ENCODE measurements around the gene SLC25A30. TPM values are rescaled to one million over a fixed set of nuclear protein-coding genes. Genes with fewer than 3 reads are reported as not detected.
"Not testable (repeated sequence)": the region's sequence is repeated elsewhere in the genome, so short reads cannot be mapped to it uniquely, and the experiment has no call there.

SLC25A30 gene
- total RNA-seq, 2 donors from 2014 or later = 9.2 TPM

DNA sequence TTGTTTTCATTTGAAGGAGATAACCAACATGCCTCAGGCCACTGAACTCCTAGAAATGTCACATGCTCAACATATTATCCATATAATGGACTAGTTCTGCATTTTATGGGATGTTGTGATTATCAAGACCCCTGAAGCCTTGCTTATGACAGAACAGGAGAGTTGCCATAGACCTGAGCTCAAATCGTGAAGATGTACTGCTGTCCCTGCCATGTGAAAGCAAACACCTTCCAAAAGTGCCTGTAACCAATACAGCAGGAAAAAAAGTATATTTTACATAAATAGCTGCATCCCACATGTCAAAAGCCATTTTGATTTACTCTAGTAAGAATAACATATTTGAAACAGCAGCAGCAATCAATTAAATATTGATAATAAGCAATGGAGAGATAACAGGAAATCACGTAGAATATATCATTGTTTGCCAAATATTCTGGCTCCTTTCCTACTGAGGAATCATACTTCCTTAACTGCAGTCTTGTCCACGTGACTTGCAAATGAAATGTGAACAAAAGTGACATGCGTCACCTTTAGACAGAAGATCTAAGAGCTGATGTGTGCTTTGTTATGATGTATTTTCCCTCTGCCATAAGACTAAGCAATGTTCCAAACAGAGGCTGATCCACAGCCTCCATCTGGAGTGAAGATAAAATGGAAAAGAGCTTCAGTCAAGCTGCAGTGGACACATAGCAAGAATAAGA, 33.5 kb downstream of the SLC25A30 start:
- Histone ChIP-seq H3K4me1 (no peaks in the 10 kb centered on the region), H3K9ac (ENCODE audit: low read depth in 2 of 2, low read length in 2 of 2) (no peak overlapping the region), H3K36me3 (no peaks in the 10 kb centered on the region), H3K27me3 (no peaks in the 10 kb centered on the region), H3K9me3 (no peaks in the 10 kb centered on the region), H3K4me3 (no peak overlapping the region), H3K27ac (no peak overlapping the region)
- intact Hi-C loops (cut with DNase I) = no loop called here
- DNase-seq = no peak
- TF ChIP-seq, protein P1, sequence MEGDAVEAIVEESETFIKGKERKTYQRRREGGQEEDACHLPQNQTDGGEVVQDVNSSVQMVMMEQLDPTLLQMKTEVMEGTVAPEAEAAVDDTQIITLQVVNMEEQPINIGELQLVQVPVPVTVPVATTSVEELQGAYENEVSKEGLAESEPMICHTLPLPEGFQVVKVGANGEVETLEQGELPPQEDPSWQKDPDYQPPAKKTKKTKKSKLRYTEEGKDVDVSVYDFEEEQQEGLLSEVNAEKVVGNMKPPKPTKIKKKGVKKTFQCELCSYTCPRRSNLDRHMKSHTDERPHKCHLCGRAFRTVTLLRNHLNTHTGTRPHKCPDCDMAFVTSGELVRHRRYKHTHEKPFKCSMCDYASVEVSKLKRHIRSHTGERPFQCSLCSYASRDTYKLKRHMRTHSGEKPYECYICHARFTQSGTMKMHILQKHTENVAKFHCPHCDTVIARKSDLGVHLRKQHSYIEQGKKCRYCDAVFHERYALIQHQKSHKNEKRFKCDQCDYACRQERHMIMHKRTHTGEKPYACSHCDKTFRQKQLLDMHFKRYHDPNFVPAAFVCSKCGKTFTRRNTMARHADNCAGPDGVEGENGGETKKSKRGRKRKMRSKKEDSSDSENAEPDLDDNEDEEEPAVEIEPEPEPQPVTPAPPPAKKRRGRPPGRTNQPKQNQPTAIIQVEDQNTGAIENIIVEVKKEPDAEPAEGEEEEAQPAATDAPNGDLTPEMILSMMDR (IDR thresholded peaks at IDR 0.05) = no peak

DNA sequence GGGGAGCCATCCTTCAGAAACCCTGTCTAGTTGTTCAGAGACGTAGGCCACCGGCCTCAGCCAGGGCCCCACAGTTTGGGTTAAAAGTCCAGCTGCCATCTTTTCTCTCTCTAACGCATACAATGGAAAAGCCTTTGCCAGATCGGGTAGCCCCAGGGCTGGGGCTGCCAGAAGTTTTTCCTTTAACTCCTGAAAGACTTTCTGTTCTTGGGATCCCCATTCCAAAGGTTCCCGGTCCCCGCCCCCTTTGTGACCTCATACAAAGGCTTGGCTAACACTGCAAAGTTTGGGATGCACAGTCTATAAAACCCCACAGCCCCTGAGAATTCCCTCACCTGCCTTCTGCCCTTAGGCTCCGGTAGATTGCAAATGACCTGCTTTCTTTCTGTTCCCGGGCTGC, 35.4 kb downstream of the SLC25A30 start:
- H3K4me1 ChIP-seq; DNase-seq; H3K36me3 ChIP-seq; intact Hi-C loops (cut with DNase I); H3K27ac ChIP-seq; H3K9me3 ChIP-seq; H3K27me3 ChIP-seq; H3K4me3 ChIP-seq; H3K9ac ChIP-seq (ENCODE audit: low read depth in 2 of 2, low read length in 2 of 2): not testable (repeated sequence)

DNA sequence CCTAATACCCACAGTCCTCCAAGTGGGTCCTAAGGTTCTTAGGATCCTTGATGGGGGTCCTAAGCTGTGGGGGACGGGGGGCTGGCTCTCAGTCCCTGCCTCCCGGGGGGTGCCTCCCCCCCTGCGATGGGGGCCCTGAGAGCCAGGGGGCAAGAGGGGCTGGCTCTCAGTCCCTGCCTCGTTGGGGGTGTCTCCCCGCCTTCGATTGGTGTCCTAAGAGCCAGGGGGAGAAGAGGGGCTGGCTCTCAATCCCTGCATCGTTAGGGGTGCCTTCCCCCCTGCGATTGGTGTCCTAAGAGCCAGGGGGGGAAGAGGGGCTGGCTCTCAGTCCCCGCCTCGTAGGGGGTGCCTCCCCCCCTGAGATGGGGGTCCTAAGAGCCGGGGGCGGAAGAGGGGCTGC, 37.0 kb downstream of the SLC25A30 start:
- intact Hi-C loops (cut with DNase I) = no loop called here
- no peak for DNase-seq
- no peaks in the 10 kb centered on the region for H3K4me1 ChIP-seq
- H3K27ac ChIP-seq = no peak overlapping the region
- no peaks in the 10 kb centered on the region for H3K36me3 ChIP-seq
- H3K4me3 ChIP-seq = no peak overlapping the region
- H3K9me3 ChIP-seq = no peaks in the 10 kb centered on the region
- H3K27me3 ChIP-seq = no peaks in the 10 kb centered on the region
- TF ChIP-seq, protein P1 (IDR thresholded peaks at IDR 0.05) = no peak
- no peak overlapping the region for H3K9ac ChIP-seq (ENCODE audit: low read depth in 2 of 2, low read length in 2 of 2)

DNA sequence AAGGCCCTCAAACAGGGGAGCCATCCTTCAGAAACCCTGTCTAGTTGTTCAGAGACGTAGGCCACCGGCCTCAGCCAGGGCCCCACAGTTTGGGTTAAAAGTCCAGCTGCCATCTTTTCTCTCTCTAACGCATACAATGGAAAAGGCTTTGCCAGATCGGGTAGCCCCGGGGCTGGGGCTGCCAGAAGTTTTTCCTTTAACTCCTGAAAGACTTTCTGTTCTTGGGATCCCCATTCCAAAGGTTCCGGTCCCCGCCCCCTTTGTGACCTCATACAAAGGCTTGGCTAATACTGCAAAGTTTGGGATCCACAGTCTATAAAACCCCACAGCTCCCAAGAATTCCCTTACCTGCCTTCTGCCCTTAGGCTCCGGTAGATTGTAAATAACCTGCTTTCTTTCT, 37.5 kb downstream of the SLC25A30 start:
- DNase-seq; H3K27me3 ChIP-seq; H3K9me3 ChIP-seq; H3K36me3 ChIP-seq; H3K9ac ChIP-seq (ENCODE audit: low read depth in 2 of 2, low read length in 2 of 2); H3K4me3 ChIP-seq; H3K4me1 ChIP-seq; H3K27ac ChIP-seq; intact Hi-C loops (cut with DNase I): not testable (repeated sequence)

DNA sequence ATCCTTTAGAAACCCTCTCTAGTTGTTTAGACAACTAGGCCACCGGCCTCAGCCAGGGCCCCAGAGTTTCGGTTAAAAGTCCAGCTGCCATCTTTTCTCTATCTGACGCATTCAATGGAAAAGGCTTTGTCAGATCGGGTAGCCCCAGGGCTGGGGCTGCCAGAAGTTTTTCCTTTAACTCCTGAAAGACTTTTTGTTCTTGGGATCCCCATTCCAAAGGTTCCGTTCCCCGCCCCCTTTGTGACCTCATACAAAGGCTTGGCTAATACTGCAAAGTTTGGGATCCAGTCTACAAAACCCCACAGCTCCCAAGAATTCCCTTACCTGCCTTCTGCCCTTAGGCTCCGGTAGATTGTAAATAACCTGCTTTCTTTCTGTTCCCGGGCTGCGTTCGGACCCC, 38.7 kb downstream of the SLC25A30 start:
- intact Hi-C loops (cut with DNase I); H3K4me3 ChIP-seq; H3K27ac ChIP-seq: not testable (repeated sequence)

DNA sequence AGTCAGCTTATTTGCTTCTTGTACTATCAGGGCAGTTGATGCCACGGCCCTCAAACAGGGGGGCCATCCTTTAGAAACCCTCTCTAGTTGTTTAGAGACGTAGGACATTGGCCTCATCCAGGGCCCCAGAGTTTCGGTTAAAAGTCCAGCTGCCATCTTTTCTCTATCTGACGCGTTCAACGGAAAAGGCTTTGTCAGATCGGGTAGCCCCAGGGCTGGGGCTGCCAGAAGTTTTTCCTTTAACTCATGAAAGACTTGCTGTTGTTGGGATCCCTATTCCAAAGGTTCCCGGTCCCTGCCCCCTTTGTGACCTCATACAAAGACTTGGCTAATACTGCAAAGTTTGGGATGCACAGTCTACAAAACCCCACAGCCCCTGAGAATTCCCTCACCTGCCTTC, 39.4 kb downstream of the SLC25A30 start:
- H3K27me3 ChIP-seq; intact Hi-C loops (cut with DNase I); H3K36me3 ChIP-seq; H3K9ac ChIP-seq (ENCODE audit: low read depth in 2 of 2, low read length in 2 of 2); H3K27ac ChIP-seq; H3K4me3 ChIP-seq; DNase-seq; H3K9me3 ChIP-seq; H3K4me1 ChIP-seq: not testable (repeated sequence)

More for the DNA sequence above, 38.7 kb downstream of the SLC25A30 start:
- not testable (repeated sequence) for H3K27me3 ChIP-seq; H3K9ac ChIP-seq (ENCODE audit: low read depth in 2 of 2, low read length in 2 of 2); H3K4me1 ChIP-seq; H3K9me3 ChIP-seq; DNase-seq; H3K36me3 ChIP-seq

DNA sequence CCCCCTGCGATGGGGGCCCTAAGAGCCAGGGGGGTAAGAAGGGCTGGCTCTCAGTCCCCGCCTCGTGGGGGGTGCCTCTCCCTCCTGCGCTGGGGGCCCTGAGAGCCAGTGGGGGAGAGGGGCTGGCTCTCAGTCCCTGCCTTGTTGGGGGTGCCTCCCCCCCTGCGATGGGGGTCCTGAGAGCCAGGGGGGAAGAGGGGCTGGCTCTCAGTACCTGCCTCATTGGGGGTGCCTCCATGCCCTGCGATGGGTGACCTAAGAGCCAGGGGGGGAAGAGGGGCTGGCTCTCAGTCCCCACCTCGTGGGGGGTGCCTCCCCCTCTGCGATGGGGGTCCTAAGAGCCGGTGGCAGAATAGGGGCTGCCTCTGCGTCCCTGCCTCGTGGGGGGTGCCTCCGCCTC, 40.9 kb downstream of the SLC25A30 start:
- DNase-seq; intact Hi-C loops (cut with DNase I); H3K9me3 ChIP-seq: not testable (repeated sequence)

DNA sequence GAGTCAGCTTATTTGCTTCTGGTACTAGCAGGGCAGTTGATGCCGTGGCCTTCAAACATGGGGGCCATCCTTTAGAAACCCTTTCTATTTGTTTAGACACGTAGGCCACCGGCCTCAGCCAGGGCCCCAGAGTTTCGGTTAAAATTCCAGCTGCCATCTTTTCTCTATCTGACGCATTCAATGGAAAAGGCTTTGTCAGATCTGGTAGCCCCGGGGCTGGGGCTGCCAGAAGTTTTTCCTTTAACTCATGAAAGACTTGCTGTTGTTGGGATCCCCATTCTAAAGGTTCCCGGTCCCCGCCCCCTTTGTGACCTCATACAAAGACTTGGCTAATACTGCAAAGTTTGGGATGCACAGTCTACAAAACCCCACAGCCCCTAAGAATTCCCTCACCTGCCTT, 41.5 kb downstream of the SLC25A30 start:
- H3K27ac ChIP-seq; intact Hi-C loops (cut with DNase I); H3K9ac ChIP-seq (ENCODE audit: low read depth in 2 of 2, low read length in 2 of 2); H3K36me3 ChIP-seq; H3K27me3 ChIP-seq; H3K4me1 ChIP-seq; H3K9me3 ChIP-seq; H3K4me3 ChIP-seq; DNase-seq: not testable (repeated sequence)

More for the DNA sequence above, 40.9 kb downstream of the SLC25A30 start:
- H3K36me3 ChIP-seq; H3K27ac ChIP-seq; H3K4me1 ChIP-seq; H3K9ac ChIP-seq (ENCODE audit: low read depth in 2 of 2, low read length in 2 of 2); H3K27me3 ChIP-seq; H3K4me3 ChIP-seq: not testable (repeated sequence)
